Mesenchymal stem cell (in vitro differentiated cells and primary cell): ENCODE measurements around the gene EXOC4.
A peak's percentile ranks its signal among the peaks of the same experiment; 100 is the strongest.

Experiments
- DNase-seq: peaks from one replicate; pipeline ENCODE4 v3.0.0-alpha.2; 2013
- H2AFZ ChIP-seq: one replicate; pipeline ENCODE4 v1.6.1; 2013; ENCODE audit warnings: low read depth, mild to moderate bottlenecking, control low read depth, inconsistent platforms, low read length, moderate library complexity
- H2AK5ac ChIP-seq: 2 replicates; pipeline ENCODE4 v1.6.1; 2013; ENCODE audit warnings: low read length, moderate library complexity, mild to moderate bottlenecking, inconsistent platforms; ENCODE audit not compliant: severe bottlenecking
- H2BK120ac ChIP-seq: one replicate; pipeline ENCODE4 v1.6.1; 2013; ENCODE audit warnings: low read depth, mild to moderate bottlenecking, inconsistent platforms, low read length, moderate library complexity
- H2BK12ac ChIP-seq, 2 experiments: one replicate each; pipeline ENCODE4 v1.6.1; 2013; ENCODE audit warnings: inconsistent platforms in 2 of 2, low read length in 2 of 2, mild to moderate bottlenecking in 2 of 2, moderate library complexity in 2 of 2, control low read depth in 1 of 2
- H2BK15ac ChIP-seq: one replicate; pipeline ENCODE4 v1.6.1; 2013; ENCODE audit warnings: mild to moderate bottlenecking, low read depth, inconsistent platforms; ENCODE audit not compliant: poor library complexity, severe bottlenecking
- H2BK5ac ChIP-seq: 2 replicates; pipeline ENCODE4 v1.6.1; 2013; ENCODE audit warnings: low read depth, mild to moderate bottlenecking, low read length, control low read depth, inconsistent platforms; ENCODE audit not compliant: poor library complexity, severe bottlenecking
- H3K14ac ChIP-seq, 2 experiments: one replicate each; pipeline ENCODE4 v1.6.1; 2013; ENCODE audit warnings: inconsistent platforms in 2 of 2, low read length in 2 of 2, control low read depth in 1 of 2, mild to moderate bottlenecking in 1 of 2, moderate library complexity in 1 of 2
- H3K18ac ChIP-seq, 2 experiments: one replicate each; pipeline ENCODE4 v1.6.1; 2013; ENCODE audit warnings: inconsistent platforms in 2 of 2, low read length in 2 of 2, control low read depth in 1 of 2, low read depth in 1 of 2, mild to moderate bottlenecking in 1 of 2
- H3K23ac ChIP-seq, 2 experiments: one replicate each; pipeline ENCODE4 v1.6.1; 2013; ENCODE audit warnings: inconsistent platforms in 2 of 2, low read length in 2 of 2, mild to moderate bottlenecking in 2 of 2, moderate library complexity in 2 of 2, control low read depth in 1 of 2
- H3K27ac ChIP-seq: 2 replicates; pipeline ENCODE4 v1.5.1; 2013; ENCODE audit warnings: mild to moderate bottlenecking, moderate library complexity, low read length, control low read depth, inconsistent platforms; ENCODE audit not compliant: poor library complexity, severe bottlenecking
- H3K27me3 ChIP-seq, 2 experiments: 2 replicates each; pipeline versions ENCODE4 v1.6.1 to v1.7.0; 2013; ENCODE audit warnings: low read length in 2 of 2, mild to moderate bottlenecking in 2 of 2, moderate library complexity in 2 of 2, control low read depth in 1 of 2, inconsistent platforms in 1 of 2; ENCODE audit not compliant: control insufficient read depth in 1 of 2, insufficient read depth in 1 of 2
- H3K36me3 ChIP-seq, 2 experiments: 2 replicates each; pipeline versions ENCODE4 v1.6.1 to v1.7.0; 2013; ENCODE audit warnings: low read length in 2 of 2, control low read depth in 1 of 2, inconsistent platforms in 1 of 2, low read depth in 1 of 2, mild to moderate bottlenecking in 1 of 2; ENCODE audit not compliant: insufficient read depth in 2 of 2, control insufficient read depth in 1 of 2
- H3K4ac ChIP-seq, 2 experiments: one replicate each; pipeline ENCODE4 v1.6.1; 2013; ENCODE audit warnings: inconsistent platforms in 2 of 2, low read length in 2 of 2, mild to moderate bottlenecking in 2 of 2, moderate library complexity in 2 of 2, control low read depth in 1 of 2, low read depth in 1 of 2
- H3K4me1 ChIP-seq: 2 replicates; pipeline ENCODE4 v1.6.1; 2013; ENCODE audit warnings: low read depth, low read length, control low read depth; ENCODE audit not compliant: control insufficient read depth, insufficient read depth
- H3K4me2 ChIP-seq: 2 replicates; pipeline ENCODE4 v1.6.1; 2013; ENCODE audit warnings: low read length, mild to moderate bottlenecking, inconsistent platforms; ENCODE audit not compliant: poor library complexity, severe bottlenecking
- H3K4me3 ChIP-seq, 2 experiments: 2 replicates each; pipeline versions ENCODE4 v1.5.1 to v1.7.0; 2013; ENCODE audit warnings: low read length in 2 of 2, mild to moderate bottlenecking in 2 of 2, control low read depth in 1 of 2, low read depth in 1 of 2; ENCODE audit not compliant: insufficient read depth in 1 of 2
- H3K79me1 ChIP-seq: replicated peaks from 2 replicates; pipeline ENCODE4 v1.6.1; 2013; ENCODE audit warnings: mild to moderate bottlenecking, control low read depth, low read length, inconsistent platforms; ENCODE audit not compliant: poor library complexity, severe bottlenecking
- H3K9ac ChIP-seq: 2 replicates; pipeline ENCODE4 v1.7.0; 2013; ENCODE audit warnings: mild to moderate bottlenecking, low read length, moderate library complexity
- H3K9me3 ChIP-seq: 2 replicates; pipeline ENCODE4 v1.7.0; 2013; ENCODE audit warnings: mild to moderate bottlenecking, low read length; ENCODE audit not compliant: control insufficient read depth
- H4K8ac ChIP-seq: one replicate; pipeline ENCODE4 v1.6.1; 2013; ENCODE audit warnings: inconsistent platforms, mild to moderate bottlenecking, low read length, moderate library complexity
- H4K91ac ChIP-seq: one replicate; pipeline ENCODE4 v1.6.1; 2013; ENCODE audit warnings: mild to moderate bottlenecking, low read length, inconsistent platforms
- WGBS: methylation state at CpG from one replicate; pipeline ENCODE4 v1.1.7; 2013; ENCODE audit warnings: mixed read lengths; 5-methylcytosine and 5-hydroxymethylcytosine counted together

Gene EXOC4

DNA sequence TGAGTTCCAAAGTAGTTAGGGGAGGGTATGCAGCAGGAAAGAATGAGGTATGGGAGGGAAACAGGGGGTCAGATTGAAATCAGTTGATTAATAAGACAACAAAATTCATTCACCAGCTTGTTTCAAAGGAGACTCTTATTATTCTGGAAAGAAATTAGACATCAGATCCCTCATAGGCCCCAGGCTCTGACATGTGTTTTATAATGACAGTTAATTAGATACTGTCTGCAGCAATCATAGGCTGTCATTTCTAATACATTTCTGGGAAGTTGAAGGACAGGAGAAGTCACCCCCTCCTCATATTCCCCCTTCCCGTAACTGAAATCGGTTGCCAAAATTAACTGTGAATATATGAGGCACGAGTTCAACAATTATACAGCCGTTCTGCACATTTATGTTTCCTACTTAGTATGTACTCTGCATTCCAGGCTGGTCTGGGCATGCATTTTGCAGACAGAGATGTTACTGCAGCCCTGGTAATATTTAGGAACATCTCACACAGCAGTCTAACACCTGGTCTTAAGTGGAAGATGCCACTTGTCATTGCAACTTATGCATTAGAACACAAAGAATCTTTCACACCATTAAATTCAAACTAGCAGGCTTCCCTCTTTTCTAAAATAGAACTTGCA is 519.0 kb downstream of the EXOC4 start:
- Histone ChIP-seq H3K23ac (no peak overlapping the region), H3K9ac (no peak overlapping the region), H2AK5ac (no peak overlapping the region), H3K36me3 (no peaks in the 10 kb centered on the region), H3K4me1 (no peaks in the 10 kb centered on the region), H3K14ac (no peak overlapping the region), H2BK12ac (no peak overlapping the region), H3K27ac (peak overlapping the region; percentile 91), H3K4ac (no peak overlapping the region), H3K27me3 (no peaks in the 10 kb centered on the region), H2BK5ac (no peak overlapping the region), H2BK120ac (no peak overlapping the region), H3K79me1 (peaks cover 1% of the 10 kb centered on the region), H3K4me3 (no peak overlapping the region), H3K4me2 (no peak overlapping the region), H3K9me3 (no peaks in the 10 kb centered on the region), H2BK15ac (no peak overlapping the region), H4K91ac (no peak overlapping the region), H3K18ac (no peak overlapping the region), H4K8ac (no peak overlapping the region), H2AFZ (no peak overlapping the region)
- 93% methylated on average over 4 of the region's 4 CpGs for WGBS
- DNase-seq: no peak

DNA sequence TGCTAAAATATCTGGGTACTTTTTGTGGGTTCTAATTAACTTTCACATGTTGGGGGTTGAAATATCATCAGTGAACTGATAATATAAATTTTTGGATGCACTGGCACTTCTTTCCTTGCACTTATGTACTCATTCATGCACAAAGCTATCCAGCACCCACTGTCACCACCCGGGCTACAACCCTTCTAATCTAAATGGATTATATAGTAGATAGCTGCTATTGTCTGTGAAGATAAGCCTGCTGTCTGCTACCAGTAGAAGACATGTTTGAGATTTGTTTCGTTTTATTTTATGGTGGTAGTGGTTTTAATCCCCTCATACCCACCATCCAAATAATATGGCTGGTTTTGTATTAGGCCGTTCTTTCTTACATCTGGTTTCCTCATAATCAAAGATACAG is 520.7 kb downstream of the EXOC4 start:
- Histone ChIP-seq H3K9ac (no peak overlapping the region), H3K79me1 (peaks cover 1% of the 10 kb centered on the region), H2BK12ac (no peak overlapping the region), H3K9me3 (no peaks in the 10 kb centered on the region), H2BK15ac (no peak overlapping the region), H3K4me1 (no peaks in the 10 kb centered on the region), H3K36me3 (no peaks in the 10 kb centered on the region), H3K27ac (no peak overlapping the region), H4K8ac (no peak overlapping the region), H3K27me3 (no peaks in the 10 kb centered on the region), H2BK5ac (no peak overlapping the region), H3K4me3 (no peak overlapping the region), H4K91ac (no peak overlapping the region), H3K23ac (no peak overlapping the region), H3K4ac (no peak overlapping the region), H2BK120ac (no peak overlapping the region), H3K14ac (no peak overlapping the region), H2AFZ (no peak overlapping the region), H3K18ac (no peak overlapping the region), H3K4me2 (no peak overlapping the region), H2AK5ac (no peak overlapping the region)
- WGBS: no CpG with 5 or more reads among the region's 3 CpGs
- no peak for DNase-seq

DNA sequence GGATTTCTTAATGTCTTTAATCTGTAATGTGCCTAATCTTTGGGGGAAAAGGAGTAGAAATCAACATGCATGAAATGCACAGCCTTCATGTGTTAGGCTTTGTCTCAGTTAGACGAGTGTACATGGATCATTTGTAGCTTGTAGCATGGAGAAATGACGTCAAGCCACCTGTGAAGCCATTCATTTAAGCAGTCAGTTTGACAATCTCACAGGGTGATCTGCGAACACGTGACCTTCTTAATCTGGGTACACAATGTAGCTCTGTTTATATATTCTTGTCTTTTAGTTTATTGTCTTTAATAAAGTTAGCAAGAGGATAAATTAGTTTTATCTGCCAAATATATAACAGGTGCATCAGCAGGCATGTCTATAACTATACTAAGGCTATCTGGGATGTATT is 522.3 kb downstream of the EXOC4 start:
- WGBS: 100% methylated on average over 3 of the region's 4 CpGs
- Histone ChIP-seq H2AFZ (no peak overlapping the region), H2BK15ac (no peak overlapping the region), H3K23ac (no peak overlapping the region), H3K14ac (no peak overlapping the region), H3K18ac (no peak overlapping the region), H2BK12ac (no peak overlapping the region), H4K91ac (no peak overlapping the region), H3K79me1 (peaks cover 3% of the 10 kb centered on the region), H3K9ac (no peak overlapping the region), H3K27ac (no peak overlapping the region), H3K36me3 (peaks cover 0 to 2% of the 10 kb centered on the region in 2 experiments), H4K8ac (no peak overlapping the region), H3K4ac (no peak overlapping the region), H3K4me1 (no peaks in the 10 kb centered on the region), H2BK5ac (no peak overlapping the region), H3K4me3 (no peak overlapping the region), H3K4me2 (no peak overlapping the region), H3K9me3 (no peaks in the 10 kb centered on the region), H2AK5ac (no peak overlapping the region), H3K27me3 (no peaks in the 10 kb centered on the region), H2BK120ac (no peak overlapping the region)
- DNase-seq: no peak

DNA sequence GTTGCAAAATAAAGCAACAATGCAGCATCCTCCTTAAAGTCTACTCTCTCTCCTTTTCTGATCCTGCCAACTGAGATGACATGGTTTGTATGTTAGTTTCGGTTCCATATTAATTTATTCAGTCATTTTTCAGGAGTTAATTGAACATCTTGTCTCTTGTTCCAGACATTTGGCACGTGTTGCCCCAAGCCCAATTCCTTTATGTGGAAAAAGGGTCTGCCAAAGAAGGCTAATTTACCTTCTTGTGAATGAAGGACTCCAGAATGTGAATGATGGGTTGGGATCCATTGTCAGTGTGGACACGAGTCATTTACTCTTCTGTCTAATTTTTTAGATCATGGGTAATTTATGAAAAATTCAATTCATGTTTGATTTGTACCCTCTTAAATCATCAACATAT is 523.4 kb downstream of the EXOC4 start:
- Histone ChIP-seq H3K4me3 (no peak overlapping the region), H3K14ac (no peak overlapping the region), H3K4ac (no peak overlapping the region), H2BK15ac (no peak overlapping the region), H3K4me2 (no peak overlapping the region), H3K23ac (no peak overlapping the region), H3K79me1 (peaks cover 6% of the 10 kb centered on the region), H3K27ac (no peak overlapping the region), H3K9me3 (no peaks in the 10 kb centered on the region), H2BK120ac (no peak overlapping the region), H3K9ac (no peak overlapping the region), H2AFZ (no peak overlapping the region), H3K36me3 (peaks cover 0 to 4% of the 10 kb centered on the region in 2 experiments), H2AK5ac (no peak overlapping the region), H2BK5ac (no peak overlapping the region), H3K18ac (no peak overlapping the region), H3K27me3 (no peaks in the 10 kb centered on the region), H2BK12ac (no peak overlapping the region), H4K91ac (no peak overlapping the region), H3K4me1 (no peaks in the 10 kb centered on the region), H4K8ac (no peak overlapping the region)
- 89% methylated on average over 1 of the region's 3 CpGs for WGBS
- no peak for DNase-seq
